Measurements from ENCODE around the gene SCN5A. TPM values are rescaled to one million over a fixed set of nuclear protein-coding genes. Genes with fewer than 3 reads are reported as not detected.

Gene SCN5A
- total RNA-seq, 1 donor from 2014 or later: 4.2 TPM

- no peak for TF ChIP-seq CTCF (IDR thresholded peaks at IDR 0.05; ENCODE audit: unreplicated experiment)
- DNase-seq (ENCODE audit: low spot score, unreplicated experiment): peak; percentile 1
- Mint-ChIP-seq H3K27me3 (peaks cover 9% of the 10 kb centered on the region), H3K36me3 (ENCODE audit: insufficient read depth) (no peaks in the 10 kb centered on the region), H3K27ac (no peak overlapping the region), H3K4me3 (ENCODE audit: low read depth) (no peak overlapping the region), H3K9me3 (ENCODE audit: low read depth) (no peaks in the 10 kb centered on the region), H3K4me1 (ENCODE audit: low read depth) (peaks cover 2% of the 10 kb centered on the region)
Observed at GRCh38 chr3:38645076-38645475, 4.4 kb downstream of the SCN5A start.

GRCh38 chr3:38644662-38645053 is 4.8 kb downstream of the SCN5A start:
- no peaks in the 10 kb centered on the region for H3K9me3 Mint-ChIP-seq (ENCODE audit: low read depth)
- H3K4me3 Mint-ChIP-seq (ENCODE audit: low read depth): no peak overlapping the region
- H3K27ac Mint-ChIP-seq: no peak overlapping the region
- DNase-seq (ENCODE audit: low spot score, unreplicated experiment): no peak
- no peaks in the 10 kb centered on the region for H3K36me3 Mint-ChIP-seq (ENCODE audit: insufficient read depth)
- peaks cover 9% of the 10 kb centered on the region for H3K27me3 Mint-ChIP-seq
- TF ChIP-seq CTCF (IDR thresholded peaks at IDR 0.05; ENCODE audit: unreplicated experiment): no peak
- peaks cover 2% of the 10 kb centered on the region for H3K4me1 Mint-ChIP-seq (ENCODE audit: low read depth)

- Mint-ChIP-seq H3K27me3 (peaks cover 13% of the 10 kb centered on the region), H3K4me3 (ENCODE audit: low read depth) (no peak overlapping the region), H3K4me1 (ENCODE audit: low read depth) (peaks cover 2% of the 10 kb centered on the region), H3K27ac (no peak overlapping the region), H3K36me3 (ENCODE audit: insufficient read depth) (no peaks in the 10 kb centered on the region), H3K9me3 (ENCODE audit: low read depth) (no peaks in the 10 kb centered on the region)
- peak; percentile 1 for DNase-seq (ENCODE audit: low spot score, unreplicated experiment)
- no peak for TF ChIP-seq CTCF (IDR thresholded peaks at IDR 0.05; ENCODE audit: unreplicated experiment)
Observed at GRCh38 chr3:38644016-38644661, 5.3 kb downstream of the SCN5A start.

- no peak for DNase-seq (ENCODE audit: low spot score, unreplicated experiment)
- H3K4me1 Mint-ChIP-seq (ENCODE audit: low read depth): peaks cover under 1% of the 10 kb centered on the region
- H3K4me3 Mint-ChIP-seq (ENCODE audit: low read depth): no peak overlapping the region
- no peak overlapping the region for H3K27ac Mint-ChIP-seq
- peaks cover 16% of the 10 kb centered on the region for H3K27me3 Mint-ChIP-seq
- TF ChIP-seq CTCF (IDR thresholded peaks at IDR 0.05; ENCODE audit: unreplicated experiment): no peak
- no peaks in the 10 kb centered on the region for H3K9me3 Mint-ChIP-seq (ENCODE audit: low read depth)
- no peaks in the 10 kb centered on the region for H3K36me3 Mint-ChIP-seq (ENCODE audit: insufficient read depth)
Observed at GRCh38 chr3:38643592-38643991, 5.9 kb downstream of the SCN5A start.

GRCh38 chr3:38643090-38643489 is 6.4 kb downstream of the SCN5A start:
- peaks cover 21% of the 10 kb centered on the region for H3K27me3 Mint-ChIP-seq
- no peak for DNase-seq (ENCODE audit: low spot score, unreplicated experiment)
- no peak for TF ChIP-seq CTCF (IDR thresholded peaks at IDR 0.05; ENCODE audit: unreplicated experiment)
- H3K36me3 Mint-ChIP-seq (ENCODE audit: insufficient read depth): no peaks in the 10 kb centered on the region
- H3K27ac Mint-ChIP-seq: no peak overlapping the region
- no peaks in the 10 kb centered on the region for H3K4me1 Mint-ChIP-seq (ENCODE audit: low read depth)
- no peaks in the 10 kb centered on the region for H3K9me3 Mint-ChIP-seq (ENCODE audit: low read depth)
- no peak overlapping the region for H3K4me3 Mint-ChIP-seq (ENCODE audit: low read depth)
